Spleen (tissue), 11 donors: ENCODE results near the gene CNTNAP2. TPM values are rescaled to one million over a fixed set of nuclear protein-coding genes. Genes with fewer than 3 reads are reported as not detected.

Experiments used
- DNase-seq: peaks from one replicate; pipeline ENCODE4 v3.0.0-alpha.2; 2020
- H3K27ac ChIP-seq, 8 donors: fragments of 200-600 bp; sonication (generic) in 7 of 8; 1 replicate in 4 of 8; 2 replicates in 4 of 8; pipeline versions ENCODE4 v1.5.0 to v1.8.0; 2016 to 2021; ENCODE audit warnings: inconsistent platforms in 4 of 8, mild to moderate bottlenecking in 4 of 8, moderate library complexity in 1 of 8
- H3K27me3 ChIP-seq, 7 donors: fragments of 200-600 bp; sonication (generic) in 6 of 7; replicated peaks in 1 of 7; 1 replicate in 4 of 7; 2 replicates in 3 of 7; pipeline versions ENCODE4 v1.5.0 to v1.8.0; 2016 to 2021; ENCODE audit warnings: inconsistent platforms in 3 of 7, mild to moderate bottlenecking in 1 of 7
- H3K36me3 ChIP-seq, 6 donors: fragments of 200-600 bp; sonication (generic) in 5 of 6; 1 replicate in 4 of 6; 2 replicates in 2 of 6; pipeline versions ENCODE4 v1.5.0 to v1.8.0; 2016 to 2021; ENCODE audit warnings: inconsistent platforms in 2 of 6
- H3K4me1 ChIP-seq, 6 donors: fragments of 200-600 bp; sonication (generic) in 5 of 6; 1 replicate in 3 of 6; 2 replicates in 3 of 6; pipeline versions ENCODE4 v1.5.0 to v1.8.0; 2016 to 2021; ENCODE audit warnings: inconsistent platforms in 3 of 6
- H3K4me3 ChIP-seq, 8 donors: fragments of 200-600 bp; sonication (generic) in 7 of 8; 1 replicate in 4 of 8; 2 replicates in 4 of 8; pipeline versions ENCODE4 v1.5.0 to v1.8.0; 2016 to 2021; ENCODE audit warnings: inconsistent platforms in 4 of 8, mild to moderate bottlenecking in 4 of 8, moderate library complexity in 2 of 8
- H3K9me3 ChIP-seq, 8 donors: fragments of 200-600 bp; sonication (generic) in 7 of 8; 1 replicate in 4 of 8; 2 replicates in 4 of 8; pipeline versions ENCODE4 v1.5.0 to v1.8.0; 2016 to 2021; ENCODE audit warnings: inconsistent platforms in 4 of 8
- POLR2A ChIP-seq, 3 donors: fragments of 450-650 bp; IDR thresholded peaks; one replicate each; pipeline ENCODE4 v1.5.1; 2017; ENCODE audit warnings: antibody characterized with exemption in 3 of 3, mild to moderate bottlenecking in 1 of 3
- POLR2AphosphoS5 ChIP-seq, 3 donors: sonication (generic); formaldehyde crosslinking; IDR thresholded peaks; one replicate each; pipeline ENCODE4 v1.5.1; 2017; ENCODE audit warnings: antibody characterized with exemption in 3 of 3
- WGBS, 5 donors: extraction: QIAGEN DNeasy Blood & Tissue Kit in 3 of 5; methylation state at CpG; one replicate each; pipeline versions ENCODE4 v1.1.5 to v1.1.7; 2013 to 2018; 5-methylcytosine and 5-hydroxymethylcytosine counted together
- intact Hi-C: fragments of 100-400 bp; cut with DNase I; formaldehyde crosslinking; loops from one replicate; pipeline ENCODE4 v1.15.0; 2023; ENCODE audit warnings: low total_unique reads
- polyA plus RNA-seq, 3 donors: library from polyadenylated mRNA; stranded (reverse); fragments of 200-250 nt; gene quantifications; one replicate each; pipeline ENCODE4 v1.2.1, GENCODE V29; 2013
- total RNA-seq, 7 donors: library from RNA; depleted of rRNA in 3 of 7; stranded (reverse); fragments of >200 nt in 3 of 7; fragmentation: NEBNext Ultra II Directional in 4 of 7; extraction: Animal tissue kit (Norgen Biotek cat#: 25700) in 4 of 7; gene quantifications; one replicate each; pipeline versions ENCODE4 v1.1.0 to v1.2.1, GENCODE V29; 2016 to 2021
- TF ChIP-seq, protein P1 (sequence below), 11 experiments: fragments of 200-600 bp in 7 of 11; fragments of 450-650 bp in 4 of 11; sonication (generic) in 4 of 11; IDR thresholded peaks in 8 of 11; conservative IDR thresholded peaks in 3 of 11; 1 replicate in 7 of 11; 2 replicates in 4 of 11; pipeline versions ENCODE4 v1.4.0 to v1.8.0; 2016 to 2021; ENCODE audit warnings: antibody characterized with exemption in 11 of 11, inconsistent platforms in 4 of 11, mild to moderate bottlenecking in 1 of 11
- donor health status: healthy with polysubstance abuse.
- donor health status: DM: no; HTN: no; CAD: no; lungs with moderate emphysema.
- donor health status: DM: no; HTN: no; CAD: no.
- donor health status: Bipolar disorder and iron deficiency.
- donor health status: healthy.
- donor health status: DM: no; HTN: no; CAD: no.
- donor health status: DM: yes; HTN: yes; CAD: no.

Gene CNTNAP2
- total and polyA plus RNA-seq, 10 donors, result 0.13 to 2.0 (median 0.82) TPM

- intact Hi-C loops, result no loop called here
- no peaks in the 10 kb centered on the region for H3K4me1 ChIP-seq
- H3K9me3 ChIP-seq, result peaks cover 0 to 9% (median 0%) of the 10 kb centered on the region in 8 donors
- DNase-seq, result peak; percentile 60
- no peak overlapping the region for H3K27ac ChIP-seq
- no peaks in the 10 kb centered on the region for H3K27me3 ChIP-seq
- TF ChIP-seq POLR2AphosphoS5 (IDR thresholded peaks at IDR 0.05), result no peak
- TF ChIP-seq, protein P1, sequence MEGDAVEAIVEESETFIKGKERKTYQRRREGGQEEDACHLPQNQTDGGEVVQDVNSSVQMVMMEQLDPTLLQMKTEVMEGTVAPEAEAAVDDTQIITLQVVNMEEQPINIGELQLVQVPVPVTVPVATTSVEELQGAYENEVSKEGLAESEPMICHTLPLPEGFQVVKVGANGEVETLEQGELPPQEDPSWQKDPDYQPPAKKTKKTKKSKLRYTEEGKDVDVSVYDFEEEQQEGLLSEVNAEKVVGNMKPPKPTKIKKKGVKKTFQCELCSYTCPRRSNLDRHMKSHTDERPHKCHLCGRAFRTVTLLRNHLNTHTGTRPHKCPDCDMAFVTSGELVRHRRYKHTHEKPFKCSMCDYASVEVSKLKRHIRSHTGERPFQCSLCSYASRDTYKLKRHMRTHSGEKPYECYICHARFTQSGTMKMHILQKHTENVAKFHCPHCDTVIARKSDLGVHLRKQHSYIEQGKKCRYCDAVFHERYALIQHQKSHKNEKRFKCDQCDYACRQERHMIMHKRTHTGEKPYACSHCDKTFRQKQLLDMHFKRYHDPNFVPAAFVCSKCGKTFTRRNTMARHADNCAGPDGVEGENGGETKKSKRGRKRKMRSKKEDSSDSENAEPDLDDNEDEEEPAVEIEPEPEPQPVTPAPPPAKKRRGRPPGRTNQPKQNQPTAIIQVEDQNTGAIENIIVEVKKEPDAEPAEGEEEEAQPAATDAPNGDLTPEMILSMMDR (IDR thresholded peaks at IDR 0.05 in 8 of 11, conservative IDR thresholded peaks at IDR 0.05 in 3 of 11), result no peak
- TF ChIP-seq POLR2A (IDR thresholded peaks at IDR 0.05), result no peak
- no peaks in the 10 kb centered on the region for H3K36me3 ChIP-seq
- no peak overlapping the region for H3K4me3 ChIP-seq
- WGBS, 5 donors, result 82 to 93% (median 87%) methylated on average over 8 to 10 of the region's 10 CpGs
Observed at GRCh38 chr7:147670759-147671158, 1554.2 kb downstream of the CNTNAP2 start.

DNA sequence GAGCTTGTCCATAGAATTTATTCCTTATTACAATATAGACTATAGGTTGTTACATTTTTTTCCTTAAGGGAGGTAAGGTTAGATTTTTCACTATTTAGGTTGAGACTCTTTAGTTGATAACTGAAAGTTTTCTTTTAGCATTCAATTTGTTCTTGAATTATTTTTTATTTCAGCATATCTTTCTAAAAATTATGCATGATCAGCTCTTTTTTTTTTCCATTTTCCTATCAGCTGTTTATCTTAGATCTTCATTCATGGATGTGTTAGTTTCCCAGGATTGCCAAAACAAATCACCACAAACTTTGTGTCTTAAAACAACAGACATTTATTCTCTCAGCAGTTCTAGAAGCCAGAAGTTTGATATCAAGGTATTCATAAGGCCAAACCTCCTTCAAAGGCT lies 1558.1 kb downstream of the CNTNAP2 start:
- no peak for TF ChIP-seq POLR2A (IDR thresholded peaks at IDR 0.05)
- no peak for TF ChIP-seq POLR2AphosphoS5 (IDR thresholded peaks at IDR 0.05)
- TF ChIP-seq, protein P1 (IDR thresholded peaks at IDR 0.05 in 8 of 11, conservative IDR thresholded peaks at IDR 0.05 in 3 of 11), result no peak
- intact Hi-C loops, result no loop called here
- Histone ChIP-seq H3K27ac (no peak overlapping the region), H3K36me3 (no peaks in the 10 kb centered on the region), H3K4me3 (no peak overlapping the region), H3K27me3 (no peaks in the 10 kb centered on the region), H3K9me3 (peaks cover 0 to 8% (median 0%) of the 10 kb centered on the region in 8 donors), H3K4me1 (no peaks in the 10 kb centered on the region)
- no peak for DNase-seq

DNA sequence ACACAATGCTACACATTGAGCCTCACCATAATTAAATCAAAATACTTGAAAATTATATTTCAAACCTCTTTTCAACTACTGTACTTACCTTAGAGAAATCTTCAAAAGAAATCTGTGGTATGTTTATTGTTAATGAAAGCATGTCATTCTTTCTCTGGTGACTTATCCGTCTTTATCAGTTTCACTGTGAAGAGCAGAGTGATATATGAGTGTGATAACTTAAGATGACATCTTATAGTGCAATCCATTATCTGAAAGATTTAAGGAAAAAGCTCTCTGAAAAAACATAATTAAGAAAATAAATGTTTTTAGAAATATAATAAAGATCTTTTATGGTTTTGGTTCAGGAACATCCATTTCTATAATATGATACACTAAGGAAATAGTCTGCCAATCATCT lies 1562.3 kb downstream of the CNTNAP2 start:
- 82 to 93% (median 87%) methylated on average over 1 of the region's 1 CpG for WGBS, 5 donors
- intact Hi-C loops, result no loop called here
- TF ChIP-seq POLR2AphosphoS5 (IDR thresholded peaks at IDR 0.05), result no peak
- TF ChIP-seq POLR2A (IDR thresholded peaks at IDR 0.05), result no peak
- TF ChIP-seq, protein P1 (IDR thresholded peaks at IDR 0.05 in 8 of 11, conservative IDR thresholded peaks at IDR 0.05 in 3 of 11), result no peak

GRCh38 chr7:147681530-147681929 lies 1564.9 kb downstream of the CNTNAP2 start:
- Histone ChIP-seq H3K4me1 (no peaks in the 10 kb centered on the region), H3K9me3 (no peaks in the 10 kb centered on the region), H3K27me3 (no peaks in the 10 kb centered on the region), H3K4me3 (no peak overlapping the region), H3K36me3 (no peaks in the 10 kb centered on the region), H3K27ac (no peak overlapping the region)
- DNase-seq, result no peak
- 44 to 76% (median 63%) methylated on average over 1 of the region's 1 CpG for WGBS, 5 donors
- TF ChIP-seq POLR2AphosphoS5 (IDR thresholded peaks at IDR 0.05), result no peak
- TF ChIP-seq, protein P1 (IDR thresholded peaks at IDR 0.05 in 8 of 11, conservative IDR thresholded peaks at IDR 0.05 in 3 of 11), result no peak
- intact Hi-C loops, result no loop called here

More for the DNA sequence above, 1562.3 kb downstream of the CNTNAP2 start:
- Histone ChIP-seq H3K27ac (no peak overlapping the region), H3K4me1 (no peaks in the 10 kb centered on the region), H3K27me3 (no peaks in the 10 kb centered on the region), H3K4me3 (no peak overlapping the region), H3K9me3 (no peaks in the 10 kb centered on the region), H3K36me3 (no peaks in the 10 kb centered on the region)
- DNase-seq, result no peak
